GM19099 (cell line): ENCODE data around the gene LRRC3.

Experiments
- POLR2A ChIP-seq: IDR thresholded peaks from 3 replicates; pipeline ENCODE4 v1.6.1; 2011; ENCODE audit warnings: low read depth; ENCODE audit not compliant: insufficient read length; ENCODE audit errors: extremely low read depth

Gene LRRC3

GRCh38 chr21:44490405-44490804 is 35.1 kb downstream of the LRRC3 start:
- no peak for TF ChIP-seq POLR2A

- TF ChIP-seq POLR2A, result no peak
Observed at GRCh38 chr21:44490816-44491215, 35.5 kb downstream of the LRRC3 start.

GRCh38 chr21:44492567-44493385 is 37.5 kb downstream of the LRRC3 start:
- TF ChIP-seq POLR2A, result no peak

GRCh38 chr21:44494418-44494817 is 39.1 kb downstream of the LRRC3 start:
- TF ChIP-seq POLR2A, result no peak

GRCh38 chr21:44494956-44495355 is 39.6 kb downstream of the LRRC3 start:
- no peak for TF ChIP-seq POLR2A

- no peak for TF ChIP-seq POLR2A
Observed at GRCh38 chr21:44495611-44496563, 40.6 kb downstream of the LRRC3 start.

GRCh38 chr21:44496564-44497550 is 41.5 kb downstream of the LRRC3 start:
- no peak for TF ChIP-seq POLR2A

- TF ChIP-seq POLR2A, result no peak
Observed at GRCh38 chr21:44497703-44498126, 42.4 kb downstream of the LRRC3 start.

GRCh38 chr21:44498280-44499210 is 43.2 kb downstream of the LRRC3 start:
- no peak for TF ChIP-seq POLR2A

- no peak for TF ChIP-seq POLR2A
Observed at GRCh38 chr21:44499211-44499560, 43.9 kb downstream of the LRRC3 start.

- TF ChIP-seq POLR2A, result no peak
Observed at GRCh38 chr21:44499631-44500030, 44.3 kb downstream of the LRRC3 start.

GRCh38 chr21:44500111-44500510 is 44.8 kb downstream of the LRRC3 start:
- no peak for TF ChIP-seq POLR2A

- no peak for TF ChIP-seq POLR2A
Observed at GRCh38 chr21:44502171-44502958, 47.1 kb downstream of the LRRC3 start.
